Neural cell (in vitro differentiated cells): ENCODE results near the gene MS4A6E.

Source experiments
- EP300 ChIP-seq: fragments of 450-650 bp; conservative IDR thresholded peaks from 2 replicates; pipeline ENCODE4 v1.6.1; 2014; ENCODE audit warnings: antibody characterized with exemption, mild to moderate bottlenecking, moderate library complexity; ENCODE audit not compliant: poor library complexity, severe bottlenecking
- EZH2 ChIP-seq: fragments of 200-600, 300-800 bp; shearing (Covaris generic), sonication (generic); IDR thresholded peaks from 2 replicates; pipeline ENCODE4 v1.6.1; 2014; ENCODE audit warnings: antibody characterized with exemption, low read length, borderline replicate concordance, mild to moderate bottlenecking; ENCODE audit not compliant: insufficient read depth, poor library complexity, severe bottlenecking
- MXI1 ChIP-seq: fragments of 450-650 bp; conservative IDR thresholded peaks from 2 replicates; pipeline ENCODE4 v1.6.1; 2014; ENCODE audit warnings: antibody characterized with exemption, mild to moderate bottlenecking; ENCODE audit not compliant: poor library complexity, severe bottlenecking
- POLR2AphosphoS5 ChIP-seq: IDR thresholded peaks from 2 replicates; pipeline ENCODE4 v1.6.1; 2012
- RAD21 ChIP-seq: fragments of 450-650 bp; conservative IDR thresholded peaks from 2 replicates; pipeline ENCODE4 v1.6.1; 2014; ENCODE audit warnings: antibody characterized with exemption, mild to moderate bottlenecking, moderate library complexity
- TAF1 ChIP-seq: IDR thresholded peaks from 2 replicates; pipeline ENCODE4 v1.6.1; 2012; ENCODE audit warnings: low read depth
- TF ChIP-seq, protein P1 (sequence below): fragments of 450-650 bp; IDR thresholded peaks from 2 replicates; pipeline ENCODE4 v1.5.1; 2014; ENCODE audit warnings: antibody characterized with exemption, mild to moderate bottlenecking, moderate library complexity; ENCODE audit not compliant: poor library complexity, severe bottlenecking
- TF ChIP-seq, protein P2 (sequence below): IDR thresholded peaks from 2 replicates; pipeline ENCODE4 v1.6.1; 2012; ENCODE audit warnings: borderline replicate concordance

GRCh38 chr11:60378354-60378753 is 51.3 kb downstream of the MS4A6E start, which contains the start of gene MS4A7:
- TF ChIP-seq POLR2AphosphoS5 (no peak), EZH2 (no peak), EP300 (no peak), TAF1 (no peak), RAD21 (no peak), MXI1 (no peak)
- TF ChIP-seq, protein P1, sequence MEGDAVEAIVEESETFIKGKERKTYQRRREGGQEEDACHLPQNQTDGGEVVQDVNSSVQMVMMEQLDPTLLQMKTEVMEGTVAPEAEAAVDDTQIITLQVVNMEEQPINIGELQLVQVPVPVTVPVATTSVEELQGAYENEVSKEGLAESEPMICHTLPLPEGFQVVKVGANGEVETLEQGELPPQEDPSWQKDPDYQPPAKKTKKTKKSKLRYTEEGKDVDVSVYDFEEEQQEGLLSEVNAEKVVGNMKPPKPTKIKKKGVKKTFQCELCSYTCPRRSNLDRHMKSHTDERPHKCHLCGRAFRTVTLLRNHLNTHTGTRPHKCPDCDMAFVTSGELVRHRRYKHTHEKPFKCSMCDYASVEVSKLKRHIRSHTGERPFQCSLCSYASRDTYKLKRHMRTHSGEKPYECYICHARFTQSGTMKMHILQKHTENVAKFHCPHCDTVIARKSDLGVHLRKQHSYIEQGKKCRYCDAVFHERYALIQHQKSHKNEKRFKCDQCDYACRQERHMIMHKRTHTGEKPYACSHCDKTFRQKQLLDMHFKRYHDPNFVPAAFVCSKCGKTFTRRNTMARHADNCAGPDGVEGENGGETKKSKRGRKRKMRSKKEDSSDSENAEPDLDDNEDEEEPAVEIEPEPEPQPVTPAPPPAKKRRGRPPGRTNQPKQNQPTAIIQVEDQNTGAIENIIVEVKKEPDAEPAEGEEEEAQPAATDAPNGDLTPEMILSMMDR: no peak
- TF ChIP-seq, protein P2, sequence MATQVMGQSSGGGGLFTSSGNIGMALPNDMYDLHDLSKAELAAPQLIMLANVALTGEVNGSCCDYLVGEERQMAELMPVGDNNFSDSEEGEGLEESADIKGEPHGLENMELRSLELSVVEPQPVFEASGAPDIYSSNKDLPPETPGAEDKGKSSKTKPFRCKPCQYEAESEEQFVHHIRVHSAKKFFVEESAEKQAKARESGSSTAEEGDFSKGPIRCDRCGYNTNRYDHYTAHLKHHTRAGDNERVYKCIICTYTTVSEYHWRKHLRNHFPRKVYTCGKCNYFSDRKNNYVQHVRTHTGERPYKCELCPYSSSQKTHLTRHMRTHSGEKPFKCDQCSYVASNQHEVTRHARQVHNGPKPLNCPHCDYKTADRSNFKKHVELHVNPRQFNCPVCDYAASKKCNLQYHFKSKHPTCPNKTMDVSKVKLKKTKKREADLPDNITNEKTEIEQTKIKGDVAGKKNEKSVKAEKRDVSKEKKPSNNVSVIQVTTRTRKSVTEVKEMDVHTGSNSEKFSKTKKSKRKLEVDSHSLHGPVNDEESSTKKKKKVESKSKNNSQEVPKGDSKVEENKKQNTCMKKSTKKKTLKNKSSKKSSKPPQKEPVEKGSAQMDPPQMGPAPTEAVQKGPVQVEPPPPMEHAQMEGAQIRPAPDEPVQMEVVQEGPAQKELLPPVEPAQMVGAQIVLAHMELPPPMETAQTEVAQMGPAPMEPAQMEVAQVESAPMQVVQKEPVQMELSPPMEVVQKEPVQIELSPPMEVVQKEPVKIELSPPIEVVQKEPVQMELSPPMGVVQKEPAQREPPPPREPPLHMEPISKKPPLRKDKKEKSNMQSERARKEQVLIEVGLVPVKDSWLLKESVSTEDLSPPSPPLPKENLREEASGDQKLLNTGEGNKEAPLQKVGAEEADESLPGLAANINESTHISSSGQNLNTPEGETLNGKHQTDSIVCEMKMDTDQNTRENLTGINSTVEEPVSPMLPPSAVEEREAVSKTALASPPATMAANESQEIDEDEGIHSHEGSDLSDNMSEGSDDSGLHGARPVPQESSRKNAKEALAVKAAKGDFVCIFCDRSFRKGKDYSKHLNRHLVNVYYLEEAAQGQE: no peak
